Upper lobe of left lung (tissue), 4 donors: ENCODE measurements around the gene TUBGCP6.

Experiments used
- CTCF ChIP-seq, 6 experiments: fragments of 450-650 bp in 4 of 6; fragments of 200-600 bp in 2 of 6; sonication (generic) in 2 of 6; IDR thresholded peaks; one replicate each; pipeline ENCODE4 v1.5.1; 2016 to 2019; ENCODE audit warnings: antibody characterized with exemption in 6 of 6
- POLR2A ChIP-seq, 4 donors: fragments of 450-650 bp; IDR thresholded peaks; one replicate each; pipeline ENCODE4 v1.5.1; 2016 to 2017; ENCODE audit warnings: antibody characterized with exemption in 4 of 4, mild to moderate bottlenecking in 2 of 4

GRCh38 chr22:50171319-50171964 lies 73.4 kb downstream of the TUBGCP6 start:
- no peak for TF ChIP-seq CTCF (IDR thresholded peaks at IDR 0.05)
- no peak for TF ChIP-seq POLR2A (IDR thresholded peaks at IDR 0.05)
